Measurements from ENCODE around the gene NDNF.

Gene NDNF

DNA sequence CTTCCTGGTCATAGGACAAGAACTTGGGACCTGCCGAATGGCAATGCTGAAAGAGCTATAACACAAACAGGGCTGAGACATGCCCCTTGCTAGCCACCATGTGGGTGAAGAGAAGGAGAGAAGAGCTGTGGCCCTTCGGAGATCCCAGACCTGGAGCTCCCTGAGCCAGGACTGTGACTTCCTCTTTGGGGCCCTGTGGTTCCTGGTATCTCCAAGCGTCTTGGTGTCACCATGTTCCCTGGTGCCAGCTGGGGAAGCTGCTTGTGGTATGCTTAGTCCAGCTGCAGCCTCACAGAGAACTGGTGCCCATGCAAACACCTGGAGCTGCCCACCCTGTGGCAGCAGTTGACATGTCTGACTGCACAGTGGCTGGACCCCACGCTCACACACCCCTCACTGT lies 68.5 kb downstream of the NDNF start:
- Histone ChIP-seq H3K79me2 (ENCODE audit: insufficient read depth, low read depth) (no peaks in the 10 kb centered on the region), H3K27ac (no peak overlapping the region), H3K4me2 (no peak overlapping the region), H4K20me1 (ENCODE audit: insufficient read depth) (no peaks in the 10 kb centered on the region), H3K27me3 (ENCODE audit: insufficient read depth, low read depth) (no peaks in the 10 kb centered on the region), H3K4me3 (IDR thresholded peaks at IDR 0.05; ENCODE audit: insufficient read depth, low read depth, low read length) (no peak overlapping the region), H2AFZ (ENCODE audit: low read depth) (no peak overlapping the region), H3K9ac (no peak overlapping the region), H3K36me3 (ENCODE audit: insufficient read depth) (no peaks in the 10 kb centered on the region), H3K4me1 (ENCODE audit: low read depth, poor library complexity, severe bottlenecking) (no peaks in the 10 kb centered on the region)
- TF ChIP-seq, protein P1, sequence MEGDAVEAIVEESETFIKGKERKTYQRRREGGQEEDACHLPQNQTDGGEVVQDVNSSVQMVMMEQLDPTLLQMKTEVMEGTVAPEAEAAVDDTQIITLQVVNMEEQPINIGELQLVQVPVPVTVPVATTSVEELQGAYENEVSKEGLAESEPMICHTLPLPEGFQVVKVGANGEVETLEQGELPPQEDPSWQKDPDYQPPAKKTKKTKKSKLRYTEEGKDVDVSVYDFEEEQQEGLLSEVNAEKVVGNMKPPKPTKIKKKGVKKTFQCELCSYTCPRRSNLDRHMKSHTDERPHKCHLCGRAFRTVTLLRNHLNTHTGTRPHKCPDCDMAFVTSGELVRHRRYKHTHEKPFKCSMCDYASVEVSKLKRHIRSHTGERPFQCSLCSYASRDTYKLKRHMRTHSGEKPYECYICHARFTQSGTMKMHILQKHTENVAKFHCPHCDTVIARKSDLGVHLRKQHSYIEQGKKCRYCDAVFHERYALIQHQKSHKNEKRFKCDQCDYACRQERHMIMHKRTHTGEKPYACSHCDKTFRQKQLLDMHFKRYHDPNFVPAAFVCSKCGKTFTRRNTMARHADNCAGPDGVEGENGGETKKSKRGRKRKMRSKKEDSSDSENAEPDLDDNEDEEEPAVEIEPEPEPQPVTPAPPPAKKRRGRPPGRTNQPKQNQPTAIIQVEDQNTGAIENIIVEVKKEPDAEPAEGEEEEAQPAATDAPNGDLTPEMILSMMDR (conservative IDR thresholded peaks at IDR 0.05; ENCODE audit: low read depth, low read length), result no peak

DNA sequence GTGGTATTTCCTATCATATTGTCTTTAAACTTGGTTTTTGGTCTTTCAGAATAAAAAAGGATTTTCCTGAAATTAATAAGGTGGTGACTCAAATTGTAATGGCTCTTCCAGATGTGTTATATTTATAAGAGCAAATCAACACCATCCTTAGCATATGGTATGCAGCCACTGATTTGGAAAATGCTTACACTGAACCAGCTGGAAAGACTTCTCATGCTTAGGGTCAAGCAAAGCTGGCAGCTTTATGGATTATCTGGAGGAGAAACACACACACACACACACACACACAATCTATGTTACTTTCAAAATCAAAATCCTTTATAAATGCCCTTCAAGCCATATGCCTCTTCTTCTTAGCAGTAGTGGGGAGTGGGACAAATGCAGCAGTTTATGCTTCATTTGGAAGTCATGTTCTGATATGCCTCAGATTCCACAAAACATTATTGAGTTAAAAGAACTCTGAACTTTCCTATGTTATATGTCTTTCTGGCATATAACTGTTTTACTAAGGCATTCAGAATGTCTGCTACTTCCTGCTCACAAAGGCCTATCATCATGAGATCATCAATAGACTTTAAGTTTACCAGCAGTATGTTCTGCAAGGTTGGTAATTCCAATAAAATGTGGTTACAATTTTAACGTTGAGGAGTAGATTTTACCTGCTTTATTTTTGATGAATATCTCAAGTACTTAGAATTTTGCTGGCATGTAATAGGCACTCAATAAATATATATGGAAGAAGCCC lies 76.9 kb downstream of the NDNF start:
- Histone ChIP-seq H3K79me2 (ENCODE audit: insufficient read depth, low read depth) (no peaks in the 10 kb centered on the region), H3K4me1 (ENCODE audit: low read depth, poor library complexity, severe bottlenecking) (no peaks in the 10 kb centered on the region), H3K27me3 (ENCODE audit: insufficient read depth, low read depth) (no peaks in the 10 kb centered on the region), H3K9ac (no peak overlapping the region), H3K27ac (no peak overlapping the region), H2AFZ (ENCODE audit: low read depth) (no peak overlapping the region), H3K4me3 (IDR thresholded peaks at IDR 0.05; ENCODE audit: insufficient read depth, low read depth, low read length) (no peak overlapping the region), H3K4me2 (no peak overlapping the region), H4K20me1 (ENCODE audit: insufficient read depth) (no peaks in the 10 kb centered on the region), H3K36me3 (ENCODE audit: insufficient read depth) (no peaks in the 10 kb centered on the region)
- TF ChIP-seq, protein P1 (conservative IDR thresholded peaks at IDR 0.05; ENCODE audit: low read depth, low read length), result no peak

DNA sequence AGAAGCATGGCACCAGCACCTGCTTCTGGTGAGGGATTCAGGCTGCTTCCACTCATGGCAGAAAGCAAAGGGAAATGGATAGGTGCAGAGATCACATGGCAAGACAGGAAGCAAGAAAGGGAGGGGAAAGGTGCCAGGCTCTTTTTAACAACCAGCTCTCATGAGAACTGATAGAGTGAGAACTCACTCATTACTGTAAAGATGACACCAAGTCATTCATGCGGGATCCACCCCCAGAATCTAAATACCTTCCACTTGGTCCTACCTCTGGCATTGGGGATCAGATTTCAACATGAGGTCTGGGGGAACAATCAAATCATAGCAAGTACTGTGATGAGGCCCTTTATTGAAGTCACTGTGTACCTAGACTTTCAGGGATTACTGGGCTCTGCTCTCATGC lies 77.8 kb downstream of the NDNF start:
- H3K4me2 ChIP-seq, result no peak overlapping the region
- no peak overlapping the region for H3K9ac ChIP-seq
- no peak overlapping the region for H3K27ac ChIP-seq
- no peaks in the 10 kb centered on the region for H3K79me2 ChIP-seq (ENCODE audit: insufficient read depth, low read depth)
- H4K20me1 ChIP-seq (ENCODE audit: insufficient read depth), result no peaks in the 10 kb centered on the region
- no peaks in the 10 kb centered on the region for H3K27me3 ChIP-seq (ENCODE audit: insufficient read depth, low read depth)
- no peak overlapping the region for H3K4me3 ChIP-seq (IDR thresholded peaks at IDR 0.05; ENCODE audit: insufficient read depth, low read depth, low read length)
- TF ChIP-seq, protein P1 (conservative IDR thresholded peaks at IDR 0.05; ENCODE audit: low read depth, low read length), result no peak
- no peaks in the 10 kb centered on the region for H3K36me3 ChIP-seq (ENCODE audit: insufficient read depth)
- H3K4me1 ChIP-seq (ENCODE audit: low read depth, poor library complexity, severe bottlenecking), result no peaks in the 10 kb centered on the region
- no peak overlapping the region for H2AFZ ChIP-seq (ENCODE audit: low read depth)

DNA sequence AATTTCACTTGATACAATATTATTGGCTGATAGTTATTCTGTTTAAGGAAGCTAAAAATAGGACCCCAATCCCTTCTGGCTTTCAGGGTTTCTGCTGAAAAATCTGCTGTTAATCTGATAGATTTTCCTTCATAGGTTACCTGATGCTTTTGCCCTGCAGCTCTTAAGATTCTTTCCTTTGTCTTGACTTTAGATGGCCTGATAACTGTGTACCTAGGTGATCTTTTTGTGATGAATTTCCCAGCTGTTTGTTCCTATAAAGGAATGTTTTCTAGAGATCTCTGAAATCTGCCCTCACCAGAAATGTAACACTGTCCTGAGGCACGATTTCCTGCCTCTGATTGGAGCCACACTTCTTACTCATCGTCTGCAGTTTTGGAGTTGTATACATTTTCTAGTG lies 80.5 kb downstream of the NDNF start:
- TF ChIP-seq, protein P1 (conservative IDR thresholded peaks at IDR 0.05; ENCODE audit: low read depth, low read length), result no peak
- Histone ChIP-seq H3K36me3 (ENCODE audit: insufficient read depth) (no peaks in the 10 kb centered on the region), H4K20me1 (ENCODE audit: insufficient read depth) (no peaks in the 10 kb centered on the region), H3K4me1 (ENCODE audit: low read depth, poor library complexity, severe bottlenecking) (no peaks in the 10 kb centered on the region), H3K9ac (no peak overlapping the region), H2AFZ (ENCODE audit: low read depth) (no peak overlapping the region), H3K4me2 (no peak overlapping the region), H3K4me3 (IDR thresholded peaks at IDR 0.05; ENCODE audit: insufficient read depth, low read depth, low read length) (no peak overlapping the region), H3K27ac (no peak overlapping the region), H3K27me3 (ENCODE audit: insufficient read depth, low read depth) (no peaks in the 10 kb centered on the region), H3K79me2 (ENCODE audit: insufficient read depth, low read depth) (no peaks in the 10 kb centered on the region)

Data from KMS-11 (cell line).